ENCODE data around the gene ETS2. TPM values are rescaled to one million over a fixed set of nuclear protein-coding genes. Genes with fewer than 3 reads are reported as not detected.

The ETS2 gene
- total RNA-seq, 1 experiment from 2014 or later, result 15.9 TPM

GRCh38 chr21:38861989-38862683, 56.4 kb downstream of the ETS2 start:
- no peak for DNase-seq (ENCODE audit: low spot score)

GRCh38 chr21:38863291-38863690, 57.6 kb downstream of the ETS2 start:
- no peak for DNase-seq (ENCODE audit: low spot score)

- DNase-seq (ENCODE audit: low spot score), result no peak
Measured at GRCh38 chr21:38863843-38864363, 58.2 kb downstream of the ETS2 start.

- no peak for DNase-seq (ENCODE audit: low spot score)
Measured at GRCh38 chr21:38864964-38865363, 59.2 kb downstream of the ETS2 start.

DNA sequence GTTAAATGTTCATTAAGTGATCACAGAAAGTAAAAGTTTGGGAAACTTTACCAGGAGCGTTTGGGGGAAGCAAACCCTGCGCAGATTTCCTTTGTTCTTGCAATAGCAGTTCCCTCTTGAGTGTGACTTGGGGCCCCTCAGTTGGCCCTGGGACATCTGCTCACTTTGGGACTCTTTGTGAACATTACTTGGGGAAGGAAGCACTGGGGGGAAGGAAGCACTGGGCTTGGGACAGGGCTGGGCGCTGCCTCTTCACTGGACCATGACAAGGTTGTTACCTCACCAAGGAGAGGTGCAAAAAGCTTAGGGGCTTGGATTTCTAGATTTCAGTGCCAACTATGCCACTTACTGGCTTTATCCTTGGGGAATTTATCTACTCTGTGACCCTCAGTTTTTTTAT, 63.5 kb downstream of the ETS2 start:
- DNase-seq (ENCODE audit: low spot score), result no peak

- peak; percentile 27 for DNase-seq (ENCODE audit: low spot score)
Measured at GRCh38 chr21:38869946-38870345, 64.2 kb downstream of the ETS2 start.

Data from A172 (cell line).